Ovary (tissue), 9 donors: Measurements from ENCODE around the gene TRAF3. TPM values are rescaled to one million over a fixed set of nuclear protein-coding genes. Genes with fewer than 3 reads are reported as not detected.

Experiments used
- DNase-seq, 5 donors: peaks; one replicate each; pipeline ENCODE4 v3.0.0-alpha.2; 2019 to 2020
- H3K27ac ChIP-seq, 2 donors: fragments of 200-600 bp; one replicate each; pipeline versions ENCODE4 v1.5.1 to v1.8.0; 2019 to 2022
- H3K27me3 ChIP-seq: fragments of 200-600 bp; one replicate; pipeline ENCODE4 v1.8.0; 2022
- H3K36me3 ChIP-seq: fragments of 200-600 bp; sonication (generic); one replicate; pipeline ENCODE4 v1.5.1; 2019
- H3K4me1 ChIP-seq: one replicate; pipeline ENCODE4 v1.8.1; 2013; ENCODE audit warnings: mild to moderate bottlenecking, moderate library complexity; ENCODE audit not compliant: insufficient read depth
- H3K4me3 ChIP-seq: fragments of 200-600 bp; sonication (generic); one replicate; pipeline ENCODE4 v1.5.1; 2017
- H3K9me3 ChIP-seq, 2 donors: fragments of 200-600 bp in 1 of 2; sonication (generic) in 1 of 2; one replicate each; pipeline versions ENCODE4 v1.5.1 to v1.8.1; 2013 to 2019; ENCODE audit warnings: mild to moderate bottlenecking in 1 of 2, moderate library complexity in 1 of 2
- EP300 ChIP-seq: sonication (generic); formaldehyde crosslinking; IDR thresholded peaks from one replicate; pipeline ENCODE4 v1.6.1; 2017; ENCODE audit warnings: antibody characterized with exemption
- POLR2A ChIP-seq: fragments of 450-650 bp; IDR thresholded peaks from one replicate; pipeline ENCODE4 v1.6.1; 2017; ENCODE audit warnings: antibody characterized with exemption, mild to moderate bottlenecking, moderate library complexity
- WGBS, 3 donors: extraction: QIAGEN DNeasy Blood & Tissue Kit in 1 of 3; methylation state at CpG; one replicate each; pipeline versions ENCODE4 v1.1.5 to v1.1.7; 2013 to 2017; 5-methylcytosine and 5-hydroxymethylcytosine counted together
- intact Hi-C, 4 donors: fragments of 100-400 bp; cut with DNase I; formaldehyde crosslinking; loops; one replicate each; pipeline versions ENCODE4 v1.11.0 to v1.15.1; 2022 to 2023
- polyA plus RNA-seq, 2 donors: library from polyadenylated mRNA; stranded (reverse); fragments of 200-250 nt in 1 of 2; fragments of 350-450 nt in 1 of 2; fragmentation: Illumina TruSeq in 1 of 2; extraction: RNeasy Lipid Tissue Mini Kit (QIAGEN cat#74804) in 1 of 2; gene quantifications; one replicate each; pipeline ENCODE4 v1.2.3, GENCODE V29; 2013 to 2014
- total RNA-seq, 7 donors: library from RNA; depleted of rRNA in 2 of 7; stranded (reverse); fragments of >200 nt in 2 of 7; fragmentation: NEBNext Ultra II Directional in 3 of 7; extraction: Animal tissue kit (Norgen Biotek cat#: 25700) in 3 of 7; gene quantifications; one replicate each; pipeline versions ENCODE4 v1.1.0 to v1.2.4, GENCODE V29; 2016 to 2023
- TF ChIP-seq, protein P1 (sequence below), 3 donors: fragments of 450-650 bp in 2 of 3; fragments of 200-600 bp in 1 of 3; IDR thresholded peaks; one replicate each; pipeline versions ENCODE4 v1.5.1 to v1.8.0; 2016 to 2022; ENCODE audit warnings: antibody characterized with exemption in 3 of 3, mild to moderate bottlenecking in 1 of 3
- donor health status: DM: no; HTN: no; CAD: no; lungs with moderate emphysema.
- donor health status: DM: no; HTN: no; CAD: no.
- donor health status: Bipolar disorder and iron deficiency.
- donor health status: DM: yes; HTN: yes; CAD: no.
- donor health status: DM: no; HTN: no; CAD: no.
- donor health status: DM: yes; HTN: yes; CAD: no.

The TRAF3 gene
- total and polyA plus RNA-seq, 9 donors = 2.9 to 17.0 (median 11.4) TPM

- Histone ChIP-seq H3K4me3 (no peak overlapping the region), H3K9me3 (no peaks in the 10 kb centered on the region), H3K27ac (no peak overlapping the region), H3K4me1 (no peaks in the 10 kb centered on the region), H3K36me3 (no peaks in the 10 kb centered on the region), H3K27me3 (no peaks in the 10 kb centered on the region)
- DNase-seq = no peak
- WGBS, 3 donors = 90 to 94% (median 92%) methylated on average over 12 of the region's 12 CpGs
- intact Hi-C loops = no loop called here
- TF ChIP-seq EP300 (no peak), POLR2A (no peak)
- TF ChIP-seq, protein P1, sequence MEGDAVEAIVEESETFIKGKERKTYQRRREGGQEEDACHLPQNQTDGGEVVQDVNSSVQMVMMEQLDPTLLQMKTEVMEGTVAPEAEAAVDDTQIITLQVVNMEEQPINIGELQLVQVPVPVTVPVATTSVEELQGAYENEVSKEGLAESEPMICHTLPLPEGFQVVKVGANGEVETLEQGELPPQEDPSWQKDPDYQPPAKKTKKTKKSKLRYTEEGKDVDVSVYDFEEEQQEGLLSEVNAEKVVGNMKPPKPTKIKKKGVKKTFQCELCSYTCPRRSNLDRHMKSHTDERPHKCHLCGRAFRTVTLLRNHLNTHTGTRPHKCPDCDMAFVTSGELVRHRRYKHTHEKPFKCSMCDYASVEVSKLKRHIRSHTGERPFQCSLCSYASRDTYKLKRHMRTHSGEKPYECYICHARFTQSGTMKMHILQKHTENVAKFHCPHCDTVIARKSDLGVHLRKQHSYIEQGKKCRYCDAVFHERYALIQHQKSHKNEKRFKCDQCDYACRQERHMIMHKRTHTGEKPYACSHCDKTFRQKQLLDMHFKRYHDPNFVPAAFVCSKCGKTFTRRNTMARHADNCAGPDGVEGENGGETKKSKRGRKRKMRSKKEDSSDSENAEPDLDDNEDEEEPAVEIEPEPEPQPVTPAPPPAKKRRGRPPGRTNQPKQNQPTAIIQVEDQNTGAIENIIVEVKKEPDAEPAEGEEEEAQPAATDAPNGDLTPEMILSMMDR (IDR thresholded peaks at IDR 0.05) = no peak
Measured at GRCh38 chr14:102902523-102903247, 125.4 kb downstream of the TRAF3 start.

- Histone ChIP-seq H3K4me3 (no peak overlapping the region), H3K36me3 (no peaks in the 10 kb centered on the region), H3K9me3 (no peaks in the 10 kb centered on the region), H3K27ac (no peak overlapping the region), H3K27me3 (no peaks in the 10 kb centered on the region), H3K4me1 (no peaks in the 10 kb centered on the region)
- intact Hi-C loops = no loop called here
- 92 to 95% (median 93%) methylated on average over 29 of the region's 29 CpGs for WGBS, 3 donors
- TF ChIP-seq POLR2A = no peak
- no peak for TF ChIP-seq EP300
- TF ChIP-seq, protein P1 (IDR thresholded peaks at IDR 0.05) = no peak
- no peak for DNase-seq
Measured at GRCh38 chr14:102903248-102903888, 126.1 kb downstream of the TRAF3 start.

GRCh38 chr14:102903889-102904512 is 126.8 kb downstream of the TRAF3 start:
- no peak for DNase-seq
- no peaks in the 10 kb centered on the region for H3K4me1 ChIP-seq
- no peaks in the 10 kb centered on the region for H3K36me3 ChIP-seq
- no peaks in the 10 kb centered on the region for H3K9me3 ChIP-seq
- no peaks in the 10 kb centered on the region for H3K27me3 ChIP-seq
- 95 to 96% (median 96%) methylated on average over 7 of the region's 7 CpGs for WGBS, 3 donors
- intact Hi-C loops = no loop called here
- TF ChIP-seq EP300 (no peak), POLR2A (no peak)
- TF ChIP-seq, protein P1 (IDR thresholded peaks at IDR 0.05) = no peak
- no peak overlapping the region for H3K27ac ChIP-seq
- no peak overlapping the region for H3K4me3 ChIP-seq

DNA sequence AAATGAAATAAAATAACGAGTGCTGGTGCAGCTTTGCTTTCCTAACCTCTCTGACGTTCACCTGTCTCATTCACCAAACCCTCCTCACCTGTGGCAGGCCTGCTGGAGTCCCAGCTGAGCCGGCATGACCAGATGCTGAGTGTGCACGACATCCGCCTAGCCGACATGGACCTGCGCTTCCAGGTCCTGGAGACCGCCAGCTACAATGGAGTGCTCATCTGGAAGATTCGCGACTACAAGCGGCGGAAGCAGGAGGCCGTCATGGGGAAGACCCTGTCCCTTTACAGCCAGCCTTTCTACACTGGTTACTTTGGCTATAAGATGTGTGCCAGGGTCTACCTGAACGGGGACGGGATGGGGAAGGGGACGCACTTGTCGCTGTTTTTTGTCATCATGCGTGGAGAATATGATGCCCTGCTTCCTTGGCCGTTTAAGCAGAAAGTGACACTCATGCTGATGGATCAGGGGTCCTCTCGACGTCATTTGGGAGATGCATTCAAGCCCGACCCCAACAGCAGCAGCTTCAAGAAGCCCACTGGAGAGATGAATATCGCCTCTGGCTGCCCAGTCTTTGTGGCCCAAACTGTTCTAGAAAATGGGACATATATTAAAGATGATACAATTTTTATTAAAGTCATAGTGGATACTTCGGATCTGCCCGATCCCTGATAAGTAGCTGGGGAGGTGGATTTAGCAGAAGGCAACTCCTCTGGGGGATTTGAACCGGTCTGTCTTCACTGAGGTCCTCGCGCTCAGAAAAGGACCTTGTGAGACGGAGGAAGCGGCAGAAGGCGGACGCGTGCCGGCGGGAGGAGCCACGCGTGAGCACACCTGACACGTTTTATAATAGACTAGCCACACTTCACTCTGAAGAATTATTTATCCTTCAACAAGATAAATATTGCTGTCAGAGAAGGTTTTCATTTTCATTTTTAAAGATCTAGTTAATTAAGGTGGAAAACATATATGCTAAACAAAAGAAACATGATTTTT is 128.2 kb downstream of the TRAF3 start:
- DNase-seq = no peak
- Histone ChIP-seq H3K27ac (no peak overlapping the region), H3K4me1 (no peaks in the 10 kb centered on the region), H3K36me3 (no peaks in the 10 kb centered on the region), H3K4me3 (no peak overlapping the region), H3K9me3 (no peaks in the 10 kb centered on the region), H3K27me3 (no peaks in the 10 kb centered on the region)
- intact Hi-C loops = no loop called here
- TF ChIP-seq, protein P1 (IDR thresholded peaks at IDR 0.05) = no peak
- no peak for TF ChIP-seq EP300
- TF ChIP-seq POLR2A = no peak
- WGBS, 3 donors = 93 to 94% (median 94%) methylated on average over 38 of the region's 38 CpGs
